Natural killer cell treated with Interleukin-12 subunit alpha and Interleukin-12 subunit beta and Interleukin-15 and Interleukin-18, amount 100 ng/mL, for 72 hours (primary cell): ENCODE data around the gene ETNK1. TPM values are rescaled to one million over a fixed set of nuclear protein-coding genes. Genes with fewer than 3 reads are reported as not detected.
A peak's percentile ranks its signal among the peaks of the same experiment; 100 is the strongest.
"Not testable (repeated sequence)": the region's sequence is repeated elsewhere in the genome, so short reads cannot be mapped to it uniquely, and the experiment has no call there.

ENCODE experiments used
- ATAC-seq, 2 donors: fragments of 150-1000 bp; cut with Tn5 transposase in 1 of 2; sonication (Bioruptor Pico), chemical (Tn5 transposase) in 1 of 2; 2 replicates each; pipeline ENCODE4 v1.10.0; 2021
- DNase-seq: peaks from one replicate; pipeline ENCODE4 v3.0.0; 2022; ENCODE audit warnings: low spot score
- H3K27ac Mint-ChIP-seq, 2 donors: 1 replicate in 1 of 2; 2 replicates in 1 of 2; pipeline ENCODE4 v1.8.0; 2022; ENCODE audit warnings: mixed read lengths in 2 of 2, mild to moderate bottlenecking in 1 of 2, moderate library complexity in 1 of 2
- H3K27me3 Mint-ChIP-seq, 2 donors: 1 replicate in 1 of 2; 2 replicates in 1 of 2; pipeline ENCODE4 v1.8.0; 2022; ENCODE audit warnings: mixed read lengths in 2 of 2
- H3K36me3 Mint-ChIP-seq: one replicate; pipeline ENCODE4 v1.8.0; 2022; ENCODE audit warnings: mixed read lengths
- H3K4me1 Mint-ChIP-seq, 2 donors: 1 replicate in 1 of 2; 2 replicates in 1 of 2; pipeline ENCODE4 v1.8.0; 2022; ENCODE audit warnings: low read depth in 2 of 2, mixed read lengths in 2 of 2, mild to moderate bottlenecking in 1 of 2
- H3K4me3 Mint-ChIP-seq: one replicate; pipeline ENCODE4 v1.8.0; 2022; ENCODE audit warnings: mixed read lengths
- H3K9me3 Mint-ChIP-seq: 2 replicates; pipeline ENCODE4 v1.8.0; 2022; ENCODE audit warnings: mixed read lengths
- total RNA-seq, 2 donors: library from RNA; stranded (reverse); gene quantifications; one replicate each; pipeline ENCODE4 v1.2.3, GENCODE V29; 2022

ETNK1 gene
- total RNA-seq, 2 donors from 2014 or later = 96.3 to 101 TPM

- no peak overlapping the region for H3K27ac Mint-ChIP-seq
- ATAC-seq (no peak), DNase-seq (no peak)
- H3K9me3 Mint-ChIP-seq = no peaks in the 10 kb centered on the region
- H3K27me3 Mint-ChIP-seq = no peaks in the 10 kb centered on the region
- H3K4me3 Mint-ChIP-seq = no peak overlapping the region
- peaks cover 11% of the 10 kb centered on the region for H3K36me3 Mint-ChIP-seq
- H3K4me1 Mint-ChIP-seq = peaks cover 17 to 19% of the 10 kb centered on the region in 2 donors
Observed at GRCh38 chr12:22684140-22685118, 59.5 kb downstream of the ETNK1 start.

- Mint-ChIP-seq H3K27me3 (no peaks in the 10 kb centered on the region), H3K9me3 (no peaks in the 10 kb centered on the region), H3K4me3 (no peak overlapping the region), H3K4me1 (peaks cover 14 to 20% of the 10 kb centered on the region in 2 donors), H3K36me3 (peaks cover 11% of the 10 kb centered on the region), H3K27ac (peak overlapping the region in 1 of 2 donors; percentile 59)
- no peak for DNase-seq
- ATAC-seq = no peak
Observed at GRCh38 chr12:22686193-22686592, 61.2 kb downstream of the ETNK1 start.

- Mint-ChIP-seq H3K27me3 (no peaks in the 10 kb centered on the region), H3K9me3 (peaks cover 4% of the 10 kb centered on the region), H3K4me3 (peak overlapping the region; percentile 83), H3K36me3 (peaks cover 15% of the 10 kb centered on the region), H3K4me1 (peaks cover 25 to 31% of the 10 kb centered on the region in 2 donors), H3K27ac (peak overlapping the region; percentile 76 to 94)
- peak; percentile 86 to 91 for ATAC-seq
- DNase-seq = no peak
Observed at GRCh38 chr12:22687361-22688076, 62.5 kb downstream of the ETNK1 start.

- Mint-ChIP-seq H3K27ac (no peak overlapping the region), H3K9me3 (peaks cover 4% of the 10 kb centered on the region), H3K27me3 (no peaks in the 10 kb centered on the region), H3K36me3 (peaks cover 15% of the 10 kb centered on the region), H3K4me1 (peaks cover 28 to 31% of the 10 kb centered on the region in 2 donors), H3K4me3 (no peak overlapping the region)
- no peak for ATAC-seq
- DNase-seq = no peak
Observed at GRCh38 chr12:22689876-22690275, 64.9 kb downstream of the ETNK1 start.

GRCh38 chr12:22691319-22691718 lies 66.3 kb downstream of the ETNK1 start:
- Mint-ChIP-seq H3K4me3 (no peak overlapping the region), H3K36me3 (peaks cover 15% of the 10 kb centered on the region), H3K27ac (peak overlapping the region; percentile 8 to 20), H3K27me3 (no peaks in the 10 kb centered on the region), H3K4me1 (peaks cover 25% of the 10 kb centered on the region in 2 donors), H3K9me3 (peaks cover 4% of the 10 kb centered on the region)
- DNase-seq (no peak), ATAC-seq (no peak)

GRCh38 chr12:22692467-22692866 lies 67.5 kb downstream of the ETNK1 start:
- H3K9me3 Mint-ChIP-seq, H3K27me3 Mint-ChIP-seq, H3K36me3 Mint-ChIP-seq, H3K4me3 Mint-ChIP-seq, DNase-seq, ATAC-seq: not testable (repeated sequence)
- Mint-ChIP-seq H3K4me1 (peaks cover 16 to 17% of the 10 kb centered on the region in 2 donors), H3K27ac (peak overlapping the region in 1 of 2 donors; percentile 20)

GRCh38 chr12:22692964-22693555 lies 68.1 kb downstream of the ETNK1 start:
- DNase-seq (no peak), ATAC-seq (peak in 1 of 2 donors; percentile 43)
- peaks cover 4% of the 10 kb centered on the region for H3K36me3 Mint-ChIP-seq
- no peak overlapping the region for H3K27ac Mint-ChIP-seq
- H3K4me3 Mint-ChIP-seq = no peak overlapping the region
- peaks cover 4% of the 10 kb centered on the region for H3K9me3 Mint-ChIP-seq
- peaks cover 12 to 15% of the 10 kb centered on the region in 2 donors for H3K4me1 Mint-ChIP-seq
- no peaks in the 10 kb centered on the region for H3K27me3 Mint-ChIP-seq

- H3K36me3 Mint-ChIP-seq = no peaks in the 10 kb centered on the region
- no peak for DNase-seq
- no peak overlapping the region for H3K4me3 Mint-ChIP-seq
- H3K4me1 Mint-ChIP-seq = peaks cover 0 to 4% of the 10 kb centered on the region in 2 donors
- ATAC-seq = no peak
- H3K27me3 Mint-ChIP-seq = no peaks in the 10 kb centered on the region
- H3K27ac Mint-ChIP-seq = no peak overlapping the region
- no peaks in the 10 kb centered on the region for H3K9me3 Mint-ChIP-seq
Observed at GRCh38 chr12:22698576-22698975, 73.6 kb downstream of the ETNK1 start.

- not testable (repeated sequence) for H3K36me3 Mint-ChIP-seq, H3K27me3 Mint-ChIP-seq, DNase-seq, ATAC-seq, H3K27ac Mint-ChIP-seq, H3K9me3 Mint-ChIP-seq, H3K4me1 Mint-ChIP-seq, H3K4me3 Mint-ChIP-seq
Observed at GRCh38 chr12:22699705-22700104, 74.7 kb downstream of the ETNK1 start.

GRCh38 chr12:22700106-22700505 lies 75.1 kb downstream of the ETNK1 start:
- Mint-ChIP-seq H3K4me3 (no peak overlapping the region), H3K36me3 (no peaks in the 10 kb centered on the region), H3K27ac (no peak overlapping the region), H3K4me1 (peaks cover 0 to 2% of the 10 kb centered on the region in 2 donors), H3K27me3 (no peaks in the 10 kb centered on the region), H3K9me3 (no peaks in the 10 kb centered on the region)
- DNase-seq (no peak), ATAC-seq (no peak)

GRCh38 chr12:22701216-22701809 lies 76.3 kb downstream of the ETNK1 start:
- not testable (repeated sequence) for H3K27ac Mint-ChIP-seq, H3K9me3 Mint-ChIP-seq, H3K4me3 Mint-ChIP-seq, H3K27me3 Mint-ChIP-seq, H3K4me1 Mint-ChIP-seq, ATAC-seq, DNase-seq, H3K36me3 Mint-ChIP-seq

- no peaks in the 10 kb centered on the region for H3K27me3 Mint-ChIP-seq
- peaks cover 0 to 2% of the 10 kb centered on the region in 2 donors for H3K4me1 Mint-ChIP-seq
- no peaks in the 10 kb centered on the region for H3K9me3 Mint-ChIP-seq
- H3K36me3 Mint-ChIP-seq = no peaks in the 10 kb centered on the region
- no peak for DNase-seq
- peak in 1 of 2 donors; percentile 36 for ATAC-seq
- H3K27ac Mint-ChIP-seq = no peak overlapping the region
- no peak overlapping the region for H3K4me3 Mint-ChIP-seq
Observed at GRCh38 chr12:22702690-22703089, 77.7 kb downstream of the ETNK1 start.

- H3K9me3 Mint-ChIP-seq = no peaks in the 10 kb centered on the region
- H3K27ac Mint-ChIP-seq = no peak overlapping the region
- H3K36me3 Mint-ChIP-seq = no peaks in the 10 kb centered on the region
- DNase-seq (no peak), ATAC-seq (no peak)
- no peak overlapping the region for H3K4me3 Mint-ChIP-seq
- peaks cover 5 to 6% of the 10 kb centered on the region in 2 donors for H3K4me1 Mint-ChIP-seq
- H3K27me3 Mint-ChIP-seq = peaks cover 2 to 11% of the 10 kb centered on the region in 2 donors
Observed at GRCh38 chr12:22709292-22709691, 84.3 kb downstream of the ETNK1 start.
